IMR-90 (cell line): ENCODE results near the gene PNMA8C. TPM values are rescaled to one million over a fixed set of nuclear protein-coding genes. Genes with fewer than 3 reads are reported as not detected.

Source experiments
- ATAC-seq: fragments of 200-7000 bp; cut with Tn5 transposase; 2 replicates; pipeline ENCODE4 v1.9.1; 2020; ENCODE audit warnings: low read depth, mild to moderate bottlenecking, moderate library complexity
- BruUV-seq: library from RNA; stranded (reverse); fragments of 400-500 nt; replicated peaks from 2 replicates; lab custom pipeline; 2021; lab: Mats Ljungman, UMichigan
- CTCF ChIA-PET: fragments of 300-600 bp; formaldehyde crosslinking; extraction: SDS; loops from one replicate; lab custom pipeline; 2021; ENCODE audit warnings: antibody characterized with exemption; lab: Yijun Ruan, JAX
- POLR2A ChIA-PET: fragments of 300-600 bp; sonication (Branson Sonifier 250); formaldehyde crosslinking; loops from one replicate; lab custom pipeline; 2022; ENCODE audit warnings: antibody characterized with exemption; ENCODE audit not compliant: unreplicated experiment; lab: Charles Lee
- DNase-seq: peaks from one replicate; pipeline ENCODE4 v3.0.0; 2013
- H2AFZ ChIP-seq: replicated peaks from 2 replicates; pipeline ENCODE3; 2013; ENCODE audit warnings: low read length, mild to moderate bottlenecking; ENCODE audit not compliant: poor library complexity
- H2AK5ac ChIP-seq: 2 replicates; pipeline ENCODE4 v1.6.1; 2013; ENCODE audit warnings: low read depth, low read length, inconsistent platforms
- H2AK9ac ChIP-seq: replicated peaks from 2 replicates; pipeline ENCODE3; 2013; ENCODE audit warnings: mild to moderate bottlenecking, low read depth, low read length, moderate library complexity; ENCODE audit not compliant: poor library complexity
- H2BK120ac ChIP-seq: 2 replicates; pipeline ENCODE4 v1.6.1; 2013; ENCODE audit warnings: low read depth, low read length, inconsistent platforms
- H2BK15ac ChIP-seq: 3 replicates; pipeline ENCODE4 v1.6.1; 2013; ENCODE audit warnings: low read depth, low read length, inconsistent platforms
- H2BK20ac ChIP-seq: 2 replicates; pipeline ENCODE4 v1.6.1; 2013; ENCODE audit warnings: low read depth, mild to moderate bottlenecking, inconsistent platforms, low read length, moderate library complexity
- H2BK5ac ChIP-seq: 2 replicates; pipeline ENCODE4 v1.6.1; 2013; ENCODE audit warnings: mild to moderate bottlenecking, low read depth, low read length, inconsistent platforms; ENCODE audit not compliant: poor library complexity, severe bottlenecking
- H3K14ac ChIP-seq: replicated peaks from 2 replicates; pipeline ENCODE4 v1.6.1; 2013; ENCODE audit warnings: low read depth, low read length, inconsistent platforms
- H3K18ac ChIP-seq: 2 replicates; pipeline ENCODE4 v1.6.1; 2013; ENCODE audit warnings: low read depth, low read length, control low read depth
- H3K23ac ChIP-seq: 2 replicates; pipeline ENCODE4 v1.6.1; 2013; ENCODE audit warnings: low read depth, low read length, inconsistent platforms
- H3K27ac ChIP-seq: 2 replicates; pipeline ENCODE4 v1.5.1; 2013; ENCODE audit warnings: mild to moderate bottlenecking, control low read depth, low read length; ENCODE audit not compliant: insufficient read depth
- H3K27me3 ChIP-seq: 2 replicates; pipeline ENCODE4 v1.6.1; 2013; ENCODE audit warnings: low read length; ENCODE audit not compliant: control insufficient read depth, insufficient read depth
- H3K36me3 ChIP-seq: 2 replicates; pipeline ENCODE4 v1.6.1; 2013; ENCODE audit warnings: low read length, mixed read lengths; ENCODE audit not compliant: control insufficient read depth, insufficient read depth
- H3K4ac ChIP-seq: 2 replicates; pipeline ENCODE4 v1.6.1; 2013; ENCODE audit warnings: low read depth, low read length, inconsistent platforms
- H3K4me1 ChIP-seq: 2 replicates; pipeline ENCODE4 v1.6.1; 2013; ENCODE audit warnings: low read length, mixed read lengths; ENCODE audit not compliant: control insufficient read depth, insufficient read depth
- H3K4me2 ChIP-seq: 2 replicates; pipeline ENCODE4 v1.6.1; 2013; ENCODE audit warnings: low read depth, mild to moderate bottlenecking, control low read depth, low read length, moderate library complexity
- H3K4me3 ChIP-seq: 2 replicates; pipeline ENCODE4 v1.5.1; 2013; ENCODE audit warnings: low read depth, mild to moderate bottlenecking, control low read depth, low read length, moderate library complexity; ENCODE audit not compliant: insufficient read depth
- H3K56ac ChIP-seq: 2 replicates; pipeline ENCODE4 v1.6.1; 2013; ENCODE audit warnings: low read length, inconsistent platforms; ENCODE audit not compliant: insufficient read depth; ENCODE audit errors: extremely low read depth
- H3K79me1 ChIP-seq, 2 experiments: 2 replicates each; pipeline ENCODE4 v1.6.1; 2013; ENCODE audit warnings: low read length in 2 of 2, inconsistent platforms in 1 of 2, low read depth in 1 of 2
- H3K9ac ChIP-seq: 2 replicates; pipeline ENCODE4 v1.6.1; 2013; ENCODE audit warnings: low read depth, low read length, control low read depth
- H3K9me1 ChIP-seq: 2 replicates; pipeline ENCODE4 v1.6.1; 2013; ENCODE audit warnings: low read length, inconsistent platforms; ENCODE audit not compliant: insufficient read depth
- H3K9me3 ChIP-seq: 2 replicates; pipeline ENCODE4 v1.6.1; 2013; ENCODE audit warnings: low read length; ENCODE audit not compliant: control insufficient read depth, insufficient read depth
- H4K20me1 ChIP-seq: 2 replicates; pipeline ENCODE4 v1.6.1; 2013; ENCODE audit warnings: low read length, inconsistent platforms; ENCODE audit not compliant: insufficient read depth
- H4K5ac ChIP-seq: 2 replicates; pipeline ENCODE4 v1.6.1; 2013; ENCODE audit warnings: mild to moderate bottlenecking, low read depth, low read length, control low read depth
- H4K8ac ChIP-seq, 2 experiments: 2 replicates each; pipeline ENCODE4 v1.6.1; 2013; ENCODE audit warnings: low read depth in 2 of 2, low read length in 2 of 2, control low read depth in 1 of 2, inconsistent platforms in 1 of 2
- H4K91ac ChIP-seq: 2 replicates; pipeline ENCODE4 v1.6.1; 2013; ENCODE audit warnings: low read depth, low read length, inconsistent platforms; ENCODE audit not compliant: insufficient read depth
- BHLHE40 ChIP-seq: fragments of 150-350 bp; IDR thresholded peaks from 2 replicates; pipeline ENCODE4 v1.6.1; 2016; ENCODE audit warnings: mild to moderate bottlenecking, low read depth, low read length
- CEBPB ChIP-seq: IDR thresholded peaks from 2 replicates; pipeline ENCODE4 v1.6.1; 2012; ENCODE audit warnings: low read depth, low read length, improper control_type of control experiment
- CHD1 ChIP-seq: IDR thresholded peaks from 2 replicates; pipeline ENCODE4 v1.6.1; 2012; ENCODE audit warnings: low read depth, low read length, improper control_type of control experiment
- CTCF ChIP-seq: conservative IDR thresholded peaks from 2 replicates; pipeline ENCODE4 v1.5.1; 2012; ENCODE audit warnings: mild to moderate bottlenecking, low read depth, low read length, improper control_type of control experiment
- ELK1 ChIP-seq: fragments of 150-350 bp; IDR thresholded peaks from 2 replicates; pipeline ENCODE4 v1.6.1; 2016; ENCODE audit warnings: low read depth, mild to moderate bottlenecking, low read length, moderate library complexity, borderline replicate concordance
- FOS ChIP-seq: fragments of 150-350 bp; IDR thresholded peaks from 2 replicates; pipeline ENCODE4 v1.6.1; 2016; ENCODE audit warnings: low read depth, low read length
- MAFK ChIP-seq: IDR thresholded peaks from 2 replicates; pipeline ENCODE4 v1.6.1; 2012; ENCODE audit warnings: low read depth, low read length, improper control_type of control experiment
- MAZ ChIP-seq: IDR thresholded peaks from 2 replicates; pipeline ENCODE4 v1.6.1; 2012; ENCODE audit warnings: low read depth, mild to moderate bottlenecking, low read length, improper control_type of control experiment, moderate library complexity, borderline replicate concordance
- MXI1 ChIP-seq: IDR thresholded peaks from 2 replicates; pipeline ENCODE4 v1.6.1; 2012; ENCODE audit warnings: low read depth, mild to moderate bottlenecking, low read length, moderate library complexity, borderline replicate concordance
- NFE2L2 ChIP-seq: fragments of 150-350 bp; IDR thresholded peaks from 2 replicates; pipeline ENCODE4 v1.6.1; 2016; ENCODE audit warnings: low read depth, mild to moderate bottlenecking, low read length
- POLR2A ChIP-seq: IDR thresholded peaks from 2 replicates; pipeline ENCODE4 v1.6.1; 2012; ENCODE audit warnings: mild to moderate bottlenecking, low read depth, low read length
- RAD21 ChIP-seq: IDR thresholded peaks from 2 replicates; pipeline ENCODE4 v1.6.1; 2012; ENCODE audit warnings: low read length, improper control_type of control experiment
- RCOR1 ChIP-seq: IDR thresholded peaks from 2 replicates; pipeline ENCODE4 v1.6.1; 2012; ENCODE audit warnings: mild to moderate bottlenecking, low read length, improper control_type of control experiment; ENCODE audit not compliant: insufficient replicate concordance
- RFX5 ChIP-seq: IDR thresholded peaks from 2 replicates; pipeline ENCODE4 v1.8.0; 2012; ENCODE audit warnings: low read depth, mild to moderate bottlenecking, low read length, moderate library complexity
- SMC3 ChIP-seq: fragments of 150-350 bp; IDR thresholded peaks from 2 replicates; pipeline ENCODE4 v1.6.1; 2016; ENCODE audit warnings: low read depth, mild to moderate bottlenecking, antibody characterized with exemption, low read length, moderate library complexity
- WGBS, 2 experiments: methylation state at CpG; one replicate each; pipeline versions ENCODE4 v1.1.5 to v1.1.7; 2013; ENCODE audit warnings: missing lambda C conversion rate in 2 of 2; ENCODE audit not compliant: insufficient read length in 1 of 2; ENCODE audit errors: extremely low coverage in 2 of 2; 5-methylcytosine and 5-hydroxymethylcytosine counted together
- dilution Hi-C: fragments of 300-500 bp; cut with HindIII; formaldehyde crosslinking; loops from one replicate; pipeline ENCODE4 v1.14.3; 2018; ENCODE audit warnings: low sequenced_read_pairs; ENCODE audit not compliant: unreplicated experiment
- in situ Hi-C: fragments of 300-500 bp; cut with MboI; formaldehyde crosslinking; loops from 3 replicates; pipeline ENCODE4 v1.14.3; 2019; ENCODE audit warnings: low sequenced_read_pairs, inconsistent platforms, mixed read lengths
- intact Hi-C: fragments of 100-400 bp; cut with micrococcal nuclease; formaldehyde crosslinking; loops from 2 replicates; pipeline ENCODE4 v1.10.0; 2022
- polyA plus RNA-seq, 3 experiments: library from polyadenylated mRNA; depleted of rRNA; stranded (reverse); fragments of >200 nt; gene quantifications; 2 replicates each; pipeline ENCODE4 v1.2.3, GENCODE V29; 2012; ENCODE audit warnings: low replicate concordance in 1 of 3
- total RNA-seq: library from RNA; depleted of rRNA; stranded (reverse); fragments of >200 nt; gene quantifications from 2 replicates; pipeline ENCODE4 v1.2.3, GENCODE V29; 2012
- TF ChIP-seq, protein P1 (sequence below): fragments of 150-350 bp; IDR thresholded peaks from 2 replicates; pipeline ENCODE4 v1.6.1; 2017; ENCODE audit warnings: mild to moderate bottlenecking, antibody characterized with exemption, low read length, low read depth

The PNMA8C gene
- total and polyA plus RNA-seq, 2 of the 4 experiments (the other 2 are of a cell fraction) = 0.09 to 0.18 TPM

DNA sequence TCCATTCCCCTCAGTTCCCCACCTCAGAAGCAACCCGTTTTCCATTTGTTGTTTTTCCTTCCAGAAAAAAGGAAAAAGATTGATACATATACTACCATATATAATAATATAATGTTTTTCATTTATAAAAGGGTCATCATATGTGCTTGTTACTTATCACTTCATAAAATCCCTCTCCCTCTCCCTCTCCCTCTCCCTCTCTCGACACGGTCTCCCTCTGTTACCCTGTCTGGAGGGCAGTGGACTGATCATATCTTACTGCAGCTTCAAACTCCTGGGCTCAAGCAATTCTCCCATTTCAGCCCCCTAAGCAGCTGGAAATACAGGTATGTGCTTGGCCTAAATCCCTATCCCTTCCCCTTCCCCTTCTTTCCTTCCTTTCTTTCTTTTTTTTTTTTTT, 25.5 kb upstream of the PNMA8C start:
- no peak overlapping the region for H3K4ac ChIP-seq
- no peaks in the 10 kb centered on the region for H3K36me3 ChIP-seq
- no peak overlapping the region for H3K56ac ChIP-seq
- H3K14ac ChIP-seq = no peak overlapping the region
- H2BK120ac ChIP-seq = no peak overlapping the region
- H2BK5ac ChIP-seq = no peak overlapping the region
- H2AFZ ChIP-seq = no peak overlapping the region
- no peak overlapping the region for H3K4me3 ChIP-seq
- H3K18ac ChIP-seq = no peak overlapping the region
- no peak overlapping the region for H4K91ac ChIP-seq
- H4K5ac ChIP-seq = no peak overlapping the region
- dilution Hi-C loops (no loop called here), intact Hi-C loops (no loop called here), in situ Hi-C loops (no loop called here)
- H3K9me1 ChIP-seq = no peaks in the 10 kb centered on the region
- ChIA-PET CTCF (interaction anchor here (0.6 kb wide), 1 partner anchor 409 kb away, joined by 3 read pairs; no protein-coding TSS in a partner anchor), POLR2A (no interaction called here)
- no peak overlapping the region for H3K23ac ChIP-seq
- no peaks in the 10 kb centered on the region for H4K20me1 ChIP-seq
- H3K4me1 ChIP-seq = no peaks in the 10 kb centered on the region
- DNase-seq (no peak), ATAC-seq (no peak)
- H2AK9ac ChIP-seq = no peak overlapping the region
- no peak overlapping the region for H2BK15ac ChIP-seq
- WGBS, 2 experiments = no CpG with 5 or more reads among the region's 3 CpGs
- H3K79me1 ChIP-seq = no peaks in the 10 kb centered on the region
- H3K4me2 ChIP-seq = no peak overlapping the region
- H4K8ac ChIP-seq = no peak overlapping the region
- H3K9me3 ChIP-seq = peaks cover 6% of the 10 kb centered on the region
- H2AK5ac ChIP-seq = no peak overlapping the region
- BruUV-seq = no TSS peak
- no peak for TF ChIP-seq RCOR1
- TF ChIP-seq FOS = no peak
- TF ChIP-seq NFE2L2 = no peak
- TF ChIP-seq CHD1 = no peak
- TF ChIP-seq, protein P1, sequence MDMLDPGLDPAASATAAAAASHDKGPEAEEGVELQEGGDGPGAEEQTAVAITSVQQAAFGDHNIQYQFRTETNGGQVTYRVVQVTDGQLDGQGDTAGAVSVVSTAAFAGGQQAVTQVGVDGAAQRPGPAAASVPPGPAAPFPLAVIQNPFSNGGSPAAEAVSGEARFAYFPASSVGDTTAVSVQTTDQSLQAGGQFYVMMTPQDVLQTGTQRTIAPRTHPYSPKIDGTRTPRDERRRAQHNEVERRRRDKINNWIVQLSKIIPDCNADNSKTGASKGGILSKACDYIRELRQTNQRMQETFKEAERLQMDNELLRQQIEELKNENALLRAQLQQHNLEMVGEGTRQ = no peak
- no peak for TF ChIP-seq RFX5
- TF ChIP-seq ELK1 = no peak
- TF ChIP-seq MXI1 = no peak
- no peak for TF ChIP-seq SMC3
- no peak for TF ChIP-seq RAD21
- TF ChIP-seq MAZ = no peak
- TF ChIP-seq CEBPB = no peak
- TF ChIP-seq BHLHE40 = no peak
- no peak for TF ChIP-seq POLR2A
- TF ChIP-seq CTCF = no peak
- no peak for TF ChIP-seq MAFK
- peaks cover 23% of the 10 kb centered on the region for H3K27me3 ChIP-seq
- no peak overlapping the region for H3K27ac ChIP-seq
- H2BK20ac ChIP-seq = no peak overlapping the region
- H3K9ac ChIP-seq = no peak overlapping the region
